HG03108 (cell line): ENCODE results near the gene BHLHE23.
A peak's percentile ranks its signal among the peaks of the same experiment; 100 is the strongest.

Experiments used
- ATAC-seq: cut with Tn5 transposase; IDR thresholded peaks from one replicate; pipeline ENCODE4 v1.9.1; 2021; ENCODE audit warnings: moderate library complexity; ENCODE audit not compliant: unreplicated experiment

Gene BHLHE23

DNA sequence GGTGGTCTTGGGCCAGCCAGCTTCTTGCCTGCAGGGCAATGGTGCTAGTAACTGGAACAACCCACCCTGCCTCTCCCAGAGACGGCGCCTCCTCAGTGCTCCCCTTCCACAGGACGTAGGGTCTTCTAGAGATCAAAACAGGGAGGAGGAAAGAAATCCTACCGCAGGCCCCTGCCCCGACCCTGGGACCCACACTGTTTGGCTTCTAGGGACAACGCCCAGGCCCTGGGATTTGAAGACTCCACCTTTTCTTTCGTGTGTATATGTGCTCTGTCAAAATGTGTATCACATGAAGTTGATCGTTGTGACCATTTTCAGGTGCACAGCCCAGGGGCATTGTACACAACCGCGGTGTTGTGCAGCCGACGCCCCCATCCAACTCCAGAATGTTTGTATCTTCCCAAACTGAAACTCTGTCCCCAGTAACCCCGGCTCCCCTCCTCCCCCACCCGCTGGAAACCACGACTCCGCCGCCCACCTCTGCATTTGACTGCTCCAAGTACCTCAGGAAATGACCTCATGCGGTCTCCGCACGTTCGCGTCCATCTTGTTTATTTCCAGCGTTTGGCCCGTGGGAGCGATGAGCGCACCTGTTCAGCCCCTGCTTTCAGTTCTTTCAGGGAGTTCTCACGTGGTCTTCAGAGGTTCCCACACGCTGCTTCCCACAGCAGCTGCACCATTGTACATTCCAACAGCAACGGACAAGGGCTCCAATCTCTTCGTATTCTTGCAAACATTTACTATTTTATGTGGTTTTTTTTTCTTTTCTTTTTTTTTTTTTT is 3.4 kb upstream of the BHLHE23 start:
- peak; percentile 39 for ATAC-seq

DNA sequence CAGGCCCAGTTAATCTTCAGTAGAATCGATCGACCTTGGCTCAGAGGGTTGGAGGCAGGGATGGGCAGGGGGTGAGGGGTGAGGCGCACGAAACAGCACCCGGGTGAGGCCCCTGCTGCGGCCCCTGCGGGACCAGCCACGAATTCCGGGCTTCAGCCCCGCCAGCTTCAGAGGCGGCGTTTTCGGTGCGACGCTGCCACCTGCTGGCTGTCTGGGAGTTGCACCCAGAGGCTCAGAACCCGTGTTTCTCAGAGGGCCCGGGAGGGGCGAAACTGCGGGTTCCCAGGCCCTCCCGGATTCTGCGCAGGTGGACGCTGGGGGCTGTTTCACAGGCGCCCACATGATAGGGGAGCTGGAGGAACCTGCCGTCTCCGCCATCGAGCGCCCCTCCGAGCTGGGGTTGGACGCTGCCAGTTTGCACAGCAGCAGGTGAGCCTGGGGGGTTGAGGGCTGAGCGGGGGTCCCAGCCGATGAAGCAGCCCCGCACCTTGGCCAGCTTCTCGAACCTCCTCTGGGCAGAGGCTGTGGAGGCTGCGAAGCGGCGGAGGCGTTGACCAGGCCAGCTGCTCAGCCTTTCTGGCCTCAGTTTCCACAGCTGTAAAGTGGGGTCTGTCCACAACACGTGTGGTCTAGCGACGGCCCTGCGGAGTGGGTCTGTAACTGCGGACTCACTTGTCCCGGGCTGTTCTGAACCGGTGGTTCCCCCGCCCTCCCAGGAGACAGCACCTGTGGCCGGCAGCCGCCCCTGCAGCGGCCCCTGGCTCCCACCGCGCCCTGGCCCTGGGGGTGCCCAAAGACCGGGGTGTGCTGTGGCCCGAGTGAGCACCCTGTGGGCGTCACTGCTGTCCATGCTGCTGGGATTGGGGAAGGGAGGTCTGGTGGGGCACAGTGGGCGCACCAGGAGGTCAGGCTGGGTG is 2.5 kb upstream of the BHLHE23 start:
- ATAC-seq, result peak; percentile 41

DNA sequence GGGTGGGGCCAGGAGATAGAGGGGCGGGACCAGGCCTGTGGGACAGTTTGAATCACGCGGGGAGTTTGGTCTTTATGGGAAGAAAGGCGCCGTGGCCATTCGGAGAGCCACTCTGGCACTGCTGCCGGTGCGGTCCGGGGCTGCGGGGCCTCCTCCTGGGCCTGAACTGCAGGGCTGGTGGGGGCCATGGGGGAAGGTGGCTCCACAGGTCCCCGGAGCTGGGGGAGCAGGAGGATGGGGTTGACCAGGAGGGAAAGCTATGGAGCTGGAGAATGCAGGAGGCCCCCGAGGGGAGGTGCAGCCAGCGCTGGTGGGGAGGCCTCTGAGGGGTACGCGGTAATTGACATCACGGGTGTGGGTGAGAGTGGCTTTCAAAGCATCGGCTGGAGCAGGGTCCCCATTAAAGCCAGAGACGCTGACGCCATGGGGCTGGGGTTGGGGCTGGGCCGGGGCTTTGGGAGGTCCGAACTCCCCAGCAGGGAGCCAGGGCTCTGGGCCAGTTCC is 1.8 kb upstream of the BHLHE23 start:
- no peak for ATAC-seq

DNA sequence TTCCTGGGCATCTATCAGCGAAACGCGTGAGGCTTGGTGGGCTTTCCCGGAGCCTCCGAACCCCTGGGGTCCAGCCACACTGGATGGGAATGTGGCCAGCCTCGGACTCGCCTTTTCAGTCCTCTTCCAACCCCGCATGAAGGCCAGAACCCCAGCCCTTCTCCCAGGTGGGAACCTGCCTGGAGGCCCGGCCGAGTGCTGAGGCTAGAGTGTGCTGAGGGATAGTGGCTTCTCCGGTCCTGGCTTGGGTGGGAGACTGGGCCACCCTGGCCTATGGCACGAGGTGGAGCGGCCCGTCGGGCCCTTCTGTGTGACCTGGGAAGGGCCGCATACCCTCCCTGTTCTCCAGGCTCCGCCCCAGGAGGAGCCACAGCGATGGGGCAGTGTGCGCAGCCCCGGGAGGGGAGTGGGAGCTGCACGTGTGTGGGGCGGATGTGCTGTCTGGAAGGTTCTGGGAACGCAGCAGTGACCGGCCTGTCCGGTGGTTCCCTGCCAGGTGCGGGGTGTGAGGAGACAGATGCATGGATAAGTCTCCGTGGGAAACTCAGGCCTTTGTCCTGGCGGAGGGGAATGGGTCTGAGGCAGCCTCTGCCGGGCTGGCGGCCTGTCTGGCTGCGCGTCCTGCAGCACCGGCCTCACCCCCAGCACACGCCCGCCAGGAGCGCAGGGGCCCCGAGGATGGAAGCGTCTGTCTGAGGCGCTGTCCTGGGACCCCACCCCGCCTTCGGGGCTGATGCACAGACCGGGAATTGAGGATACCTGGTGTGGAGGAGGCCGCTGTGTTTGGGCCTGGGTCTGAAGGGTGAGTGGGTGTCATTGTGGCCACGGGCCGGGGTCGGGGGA is 1.1 kb upstream of the BHLHE23 start:
- ATAC-seq, result no peak

DNA sequence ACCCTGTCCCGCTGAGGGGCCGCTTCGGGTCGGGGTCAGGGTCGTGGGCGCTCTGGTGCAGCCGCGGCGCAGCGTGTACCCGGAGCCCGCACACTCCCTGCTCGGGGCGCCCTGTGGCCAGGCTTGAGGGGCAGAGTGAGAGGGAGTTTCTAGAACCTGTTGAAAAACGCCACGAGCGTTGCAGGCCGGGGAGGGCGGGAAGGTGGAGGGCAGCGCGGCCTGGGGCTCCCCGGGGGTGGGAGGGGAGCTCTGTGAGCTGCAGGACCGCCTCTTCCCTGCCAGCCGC is 539 bp upstream of the BHLHE23 start:
- no peak for ATAC-seq

DNA sequence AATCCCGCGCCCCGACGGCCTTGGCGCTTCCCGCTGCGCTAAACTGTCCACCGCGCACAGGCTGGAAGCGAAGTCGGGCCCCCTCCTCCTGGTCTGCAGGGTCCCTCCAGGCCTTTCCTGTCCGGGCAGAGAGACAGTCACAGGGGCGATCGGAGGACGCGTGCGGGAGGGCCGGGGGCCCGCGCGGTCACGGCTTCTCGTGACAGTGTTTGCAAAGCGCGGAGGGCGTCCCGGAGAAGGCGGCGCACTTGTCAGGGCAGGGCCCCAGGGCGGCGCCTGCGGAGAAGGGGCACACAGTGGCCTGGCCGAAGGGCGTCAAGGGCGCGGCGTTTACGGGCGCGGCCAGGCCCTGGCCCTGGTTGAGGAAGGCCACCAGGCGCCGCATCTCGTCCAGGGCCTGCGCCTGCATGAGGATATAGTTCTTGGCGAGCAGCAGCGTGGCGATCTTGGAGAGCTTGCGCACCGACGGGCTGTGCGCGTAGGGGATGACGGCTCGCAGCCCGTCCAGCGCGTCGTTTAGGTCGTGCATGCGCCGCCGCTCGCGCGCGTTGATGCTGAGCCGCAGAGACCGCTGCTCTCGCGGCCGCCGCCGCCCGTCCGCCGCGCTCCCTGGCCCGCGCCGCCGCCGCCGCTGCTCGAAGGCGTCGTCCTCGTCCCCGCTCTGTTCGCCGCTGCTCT is 763 bp downstream of the BHLHE23 start:
- ATAC-seq, result no peak

DNA sequence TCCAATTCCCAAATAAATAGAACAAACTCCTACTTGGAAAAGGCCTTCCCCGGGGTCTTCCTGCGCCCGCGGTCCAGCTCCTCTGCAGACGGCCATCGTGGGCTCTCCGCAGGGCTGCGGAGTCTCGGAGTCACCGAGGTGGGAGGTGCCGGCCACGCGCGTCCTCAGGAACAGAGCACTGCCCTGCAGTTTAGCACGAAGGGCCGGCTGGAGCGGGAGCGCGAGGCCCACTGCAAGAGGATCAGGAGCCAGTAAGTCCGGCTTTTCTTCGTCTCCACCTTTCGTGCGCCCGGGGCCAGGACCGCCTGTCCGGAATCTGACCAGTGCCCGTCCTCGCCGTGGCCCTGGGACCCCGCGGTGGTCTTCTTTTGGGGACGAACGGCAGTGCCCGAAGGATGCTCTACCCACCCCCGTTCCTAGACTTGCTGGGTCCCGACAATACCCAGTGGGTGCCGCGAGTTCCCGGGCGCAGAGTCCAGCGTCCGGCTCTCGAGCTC is 1.4 kb downstream of the BHLHE23 start:
- no peak for ATAC-seq

DNA sequence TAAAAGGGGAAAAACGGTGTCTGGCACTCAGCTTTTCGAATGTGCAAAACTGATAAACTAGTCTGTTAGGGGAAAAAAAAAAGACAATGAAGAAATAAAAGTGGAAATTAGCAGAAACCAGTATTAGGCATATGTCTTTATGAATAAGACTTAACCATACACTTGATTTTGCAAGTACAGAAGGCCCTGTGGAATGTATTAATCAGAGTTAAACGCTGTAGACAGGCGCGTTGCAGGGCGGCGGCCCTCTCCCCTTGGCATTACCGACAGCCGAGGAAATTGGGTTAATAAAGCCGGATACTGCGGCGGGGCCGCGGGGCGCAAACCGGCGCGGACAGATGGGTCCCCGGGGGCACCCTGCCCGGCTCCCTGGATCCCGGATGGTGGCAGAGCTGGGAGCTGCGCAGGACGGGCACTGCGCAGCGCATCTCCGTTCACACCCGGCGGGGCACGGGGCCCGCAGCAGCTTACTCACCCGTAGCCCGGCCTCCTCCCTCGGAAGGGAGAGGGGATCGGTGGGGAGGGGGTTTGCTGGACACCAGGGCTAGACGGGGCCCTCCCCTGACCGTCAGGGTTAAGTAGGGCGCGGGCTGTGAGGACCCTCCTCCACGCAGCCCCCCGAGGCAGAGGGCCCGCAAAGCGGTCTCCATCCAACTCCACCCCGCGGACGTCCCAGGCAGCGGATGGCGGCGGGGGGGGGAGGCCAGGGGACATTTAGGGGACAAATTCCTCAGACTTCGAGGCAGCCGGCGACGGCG is 2.0 kb downstream of the BHLHE23 start:
- ATAC-seq, result no peak

DNA sequence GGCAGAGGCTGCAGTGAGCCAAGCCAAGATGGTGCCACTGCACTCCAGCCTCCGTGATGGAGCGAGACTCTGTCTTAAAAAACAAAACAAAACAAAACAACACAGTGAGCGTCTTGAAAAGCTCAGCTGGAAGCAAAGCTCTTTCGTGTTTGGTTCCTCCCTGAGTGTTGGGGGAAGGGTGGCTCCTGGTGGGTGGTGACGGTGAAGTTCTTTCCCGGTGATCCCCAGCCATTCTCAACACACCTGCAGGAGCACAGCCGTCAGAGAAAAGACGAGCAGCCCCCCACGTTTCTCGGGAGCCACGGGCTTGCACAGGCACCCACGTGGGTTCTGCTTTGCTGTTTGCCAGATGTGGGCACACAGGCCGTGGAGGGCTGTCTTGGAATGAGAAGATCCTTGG is 3.2 kb downstream of the BHLHE23 start:
- ATAC-seq, result no peak

DNA sequence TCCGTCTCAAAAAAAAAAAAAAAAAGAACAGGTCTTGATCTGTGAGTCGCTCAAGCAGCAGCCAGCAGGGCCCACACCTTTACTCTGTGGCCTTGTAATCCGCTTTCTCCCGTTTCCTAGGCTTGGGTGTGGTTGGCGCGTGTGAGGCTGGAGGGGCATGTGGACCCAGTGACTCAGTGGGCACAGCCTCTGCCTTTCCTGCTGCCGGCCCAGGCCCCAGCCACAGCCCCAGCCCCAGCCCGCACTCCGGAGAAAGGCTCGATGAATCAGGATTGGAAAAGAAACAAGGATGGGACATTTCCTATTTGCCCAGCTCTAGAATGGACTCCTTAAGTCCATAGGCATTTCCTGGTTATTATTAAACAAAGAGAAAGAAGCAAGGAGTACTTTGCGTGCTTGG is 4.3 kb downstream of the BHLHE23 start:
- no peak for ATAC-seq

DNA sequence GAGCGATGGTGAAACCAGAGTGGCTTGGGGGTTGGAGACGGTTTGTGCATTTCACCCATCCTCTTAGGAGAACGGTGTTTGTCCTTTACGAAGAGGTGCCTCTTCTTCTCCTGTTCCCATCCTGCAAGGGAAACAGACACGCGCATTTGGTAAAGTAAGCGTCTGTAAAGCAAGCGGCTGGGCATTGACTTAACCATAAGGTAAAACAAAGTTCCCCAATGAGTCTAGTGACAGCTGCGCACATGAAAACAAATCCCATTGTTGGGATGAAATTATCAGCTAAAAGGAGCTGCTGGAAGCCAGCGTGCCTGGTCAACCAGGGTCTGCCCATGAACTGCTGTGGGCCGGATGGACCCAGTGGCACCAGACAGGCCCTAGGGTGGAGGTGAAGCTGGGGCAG is 5.8 kb downstream of the BHLHE23 start:
- no peak for ATAC-seq

DNA sequence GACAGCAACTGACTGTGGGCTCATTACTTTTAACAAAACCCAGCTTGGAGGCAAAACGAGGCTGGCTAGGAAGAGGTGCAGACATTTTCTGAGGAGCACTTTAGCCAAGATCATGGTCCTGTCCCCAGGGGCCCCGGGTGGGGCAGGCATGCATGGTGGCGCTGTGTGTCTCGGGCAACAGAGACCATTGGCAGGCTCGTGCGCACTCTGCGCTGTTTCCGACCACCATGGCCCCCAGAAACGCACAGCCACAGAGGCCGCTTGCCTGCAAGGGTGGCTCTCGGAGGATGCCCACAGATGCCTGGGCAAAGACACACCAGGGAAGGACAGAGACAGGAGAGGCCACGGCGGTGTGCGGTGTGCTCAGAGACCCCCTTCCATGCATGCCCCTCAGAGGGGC is 6.7 kb downstream of the BHLHE23 start:
- ATAC-seq, result no peak

DNA sequence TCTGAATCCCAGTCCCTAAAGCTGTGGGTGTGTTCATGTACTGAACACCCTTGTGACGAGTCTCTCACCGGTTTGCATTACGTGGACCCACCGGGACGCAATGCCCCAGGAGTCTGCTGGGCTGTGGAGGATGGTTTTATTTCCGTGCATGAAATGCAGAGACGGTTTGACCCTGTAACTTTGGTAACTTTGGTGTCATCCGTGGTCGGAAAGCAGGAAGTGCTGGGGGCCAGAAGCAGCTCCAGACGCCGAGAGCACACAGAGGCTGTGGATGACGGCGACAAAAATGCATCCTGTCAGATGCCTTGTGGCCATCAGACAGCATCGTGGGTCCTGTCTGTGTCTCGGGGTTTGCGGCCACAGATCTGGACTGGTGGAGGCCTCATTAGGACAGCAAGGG is 7.2 kb downstream of the BHLHE23 start:
- ATAC-seq, result no peak

DNA sequence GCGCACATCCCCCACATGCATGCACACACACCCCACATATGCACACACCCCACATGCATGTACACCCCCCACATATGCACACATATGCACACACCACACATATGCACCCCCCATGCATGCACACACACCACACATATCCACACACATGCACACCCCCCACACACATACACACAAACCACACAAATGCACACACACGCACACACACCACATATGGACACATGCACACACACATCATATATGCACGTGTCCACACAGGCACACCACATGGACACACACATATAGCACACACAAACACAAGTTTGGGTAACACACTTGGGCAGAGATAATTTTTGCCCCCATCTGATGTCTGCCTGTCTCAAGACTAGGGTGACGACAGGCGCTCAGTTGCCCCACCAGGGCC is 8.3 kb downstream of the BHLHE23 start:
- ATAC-seq, result no peak

DNA sequence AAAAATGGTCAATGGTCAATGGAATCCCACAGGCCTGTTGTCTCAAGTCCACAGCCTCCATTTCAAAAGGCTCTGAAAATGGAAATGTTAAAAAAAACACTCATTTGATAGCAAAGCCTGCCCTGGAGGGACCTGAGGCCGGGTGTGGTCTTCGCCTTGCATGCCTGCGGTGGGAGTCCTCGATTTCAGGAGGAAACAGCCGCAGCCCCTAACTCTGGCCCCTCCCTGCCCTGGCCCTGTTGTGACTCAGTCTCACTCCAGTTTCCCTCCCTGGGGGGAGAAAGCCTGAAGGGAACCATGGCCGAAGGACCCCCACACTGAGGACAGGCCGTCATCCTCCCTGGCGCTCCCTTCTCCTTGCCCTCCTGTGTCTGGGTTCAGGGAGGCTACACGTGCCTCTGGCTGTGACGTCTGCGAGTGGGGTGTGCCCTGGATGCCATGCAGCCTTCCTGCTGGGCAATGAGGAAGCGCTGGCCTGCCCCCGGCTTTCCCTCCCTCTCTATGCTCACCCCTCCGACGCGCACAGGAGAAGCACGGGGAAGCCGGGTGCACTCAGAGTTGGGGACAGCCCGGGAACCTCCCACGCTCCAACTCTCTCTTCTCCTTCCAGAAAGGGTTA is 9.2 kb downstream of the BHLHE23 start:
- ATAC-seq, result no peak

DNA sequence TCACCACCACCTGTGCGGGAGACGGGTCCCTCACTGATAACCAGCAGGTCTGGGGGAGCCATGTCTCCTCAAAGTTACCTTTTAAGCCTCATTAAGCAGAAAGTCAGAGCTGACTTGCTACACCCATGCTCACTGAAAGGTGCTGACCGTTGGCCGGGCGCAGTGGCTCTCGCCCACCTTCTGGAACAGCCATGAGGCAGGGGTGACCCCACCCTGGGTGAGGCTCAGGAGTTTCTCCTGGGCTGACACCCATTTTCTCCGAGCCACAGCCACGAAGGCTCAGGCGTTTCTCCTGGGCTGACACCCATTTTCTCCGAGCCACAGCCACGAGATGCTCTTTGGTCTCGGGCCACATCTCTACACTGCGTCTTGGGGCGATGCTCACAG is 10.2 kb downstream of the BHLHE23 start:
- no peak for ATAC-seq

DNA sequence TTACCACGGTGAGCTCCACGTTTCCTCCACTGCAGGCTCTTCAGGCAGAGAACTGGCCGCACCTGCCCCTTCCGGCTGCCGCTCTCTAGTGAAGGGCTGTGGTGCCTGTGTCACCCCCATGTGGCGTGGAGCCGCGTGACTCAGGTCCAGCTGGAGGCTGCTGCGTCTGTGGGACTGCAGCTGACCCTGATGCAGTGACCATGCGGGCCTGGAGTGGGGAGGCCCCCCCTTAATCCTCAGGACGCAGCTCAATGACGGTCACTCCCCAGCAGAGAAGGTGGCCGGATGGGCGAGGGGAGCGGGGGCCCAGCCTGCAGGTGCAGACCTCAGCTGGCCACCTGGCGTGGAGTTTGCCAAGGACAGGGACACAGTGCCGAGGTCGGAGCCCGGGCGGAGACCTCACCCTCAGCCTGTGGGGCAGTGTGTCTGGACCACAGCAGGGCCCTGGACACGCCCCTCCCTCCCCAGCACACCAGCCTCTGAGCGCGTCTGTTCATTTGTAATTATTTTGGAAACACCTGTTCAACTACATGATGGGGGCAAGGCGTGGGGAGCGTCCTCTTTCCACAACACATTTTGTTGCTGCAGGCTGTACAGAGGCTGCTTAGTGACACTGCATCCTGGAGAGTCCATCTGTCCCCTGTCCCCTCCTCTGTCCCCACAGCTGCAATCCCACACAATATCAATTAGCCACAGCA is 10.7 kb downstream of the BHLHE23 start:
- ATAC-seq, result no peak

DNA sequence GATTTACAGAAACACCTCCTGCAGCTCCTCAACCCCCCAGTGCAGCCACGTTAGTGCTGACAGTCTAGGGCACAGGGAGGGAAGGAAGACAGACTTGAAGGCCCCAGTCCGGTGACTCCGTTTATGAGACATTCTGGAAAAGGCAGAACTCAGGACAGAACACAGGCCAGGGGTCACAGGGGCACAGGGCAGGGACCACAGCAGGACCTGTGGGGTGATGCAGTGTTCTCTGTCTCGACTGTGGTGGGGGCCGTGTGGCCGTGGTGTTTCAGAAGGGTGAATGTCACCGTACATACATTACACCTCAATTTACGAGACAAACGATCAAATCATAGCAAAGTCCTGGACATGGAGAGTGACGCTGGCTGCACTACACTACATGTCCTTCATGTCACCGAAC is 11.3 kb downstream of the BHLHE23 start:
- ATAC-seq, result no peak

DNA sequence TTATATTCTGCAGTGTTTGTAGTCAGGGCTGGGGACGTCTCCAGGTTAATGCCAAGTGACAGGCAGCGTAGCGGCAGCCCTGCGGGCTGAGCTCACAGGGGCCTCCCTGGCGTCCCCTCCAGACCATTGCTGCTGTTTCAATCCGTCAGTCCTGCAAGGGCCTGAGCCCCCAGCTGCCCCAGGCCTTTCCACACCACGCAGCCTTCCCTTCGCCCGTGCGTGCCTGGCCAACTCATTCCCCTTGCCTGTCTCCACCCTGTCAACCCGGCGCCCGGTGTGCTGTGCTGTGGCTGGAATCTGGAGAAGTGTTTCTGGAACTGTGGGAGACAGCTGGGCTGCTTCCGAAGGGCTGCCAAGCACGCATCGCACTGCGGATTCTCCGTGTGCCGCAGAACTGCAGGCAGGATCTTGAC is 11.9 kb downstream of the BHLHE23 start:
- no peak for ATAC-seq
